OCI-LY3 (cell line): ENCODE data around the gene KCND1.

Experiments
- H2AFZ ChIP-seq: fragments of 200-600, 300-600 bp; shearing (Covaris generic); 2 replicates; pipeline ENCODE4 v1.6.0; 2014; ENCODE audit warnings: antibody characterized with exemption, low read depth, low read length
- H3K27ac ChIP-seq: fragments of 200-600, 300-600 bp; sonication (generic); 2 replicates; pipeline ENCODE4 v1.5.1; 2014; ENCODE audit warnings: mild to moderate bottlenecking, low read length, moderate library complexity, mixed read lengths
- H3K27me3 ChIP-seq: fragments of 200-600, 300-600 bp; sonication (generic); 2 replicates; pipeline ENCODE4 v1.6.1; 2014; ENCODE audit warnings: low read depth, low read length, mixed read lengths
- H3K36me3 ChIP-seq: fragments of 200-600, 300-600 bp; sonication (generic); replicated peaks from 2 replicates; pipeline ENCODE3; 2014; ENCODE audit warnings: low read depth, low read length, mixed read lengths
- H3K4me1 ChIP-seq: fragments of 300-600, 200-600 bp; sonication (generic); 2 replicates; pipeline ENCODE4 v1.6.1; 2014; ENCODE audit warnings: low read length, mixed read lengths
- H3K4me2 ChIP-seq: fragments of 200-600, 300-600 bp; sonication (generic); 2 replicates; pipeline ENCODE4 v1.6.1; 2014; ENCODE audit warnings: low read length, mixed read lengths
- H3K4me3 ChIP-seq: fragments of 300-600, 200-600 bp; sonication (generic); 2 replicates; pipeline ENCODE4 v1.5.1; 2014; ENCODE audit warnings: antibody characterized with exemption, mild to moderate bottlenecking, low read length, moderate library complexity
- H3K79me2 ChIP-seq: fragments of 300-600, 200-600 bp; shearing (Covaris generic); 2 replicates; pipeline ENCODE4 v1.6.1; 2014; ENCODE audit warnings: mild to moderate bottlenecking, low read length, mixed read lengths
- H3K9ac ChIP-seq: fragments of 300-600, 200-600 bp; shearing (Covaris generic); 2 replicates; pipeline ENCODE4 v1.6.0; 2014; ENCODE audit warnings: mild to moderate bottlenecking, low read length, moderate library complexity
- H3K9me3 ChIP-seq: fragments of 200-600, 300-600 bp; shearing (Covaris generic); 2 replicates; pipeline ENCODE4 v1.6.1; 2014; ENCODE audit warnings: low read length, mixed read lengths; ENCODE audit not compliant: insufficient read depth
- H4K20me1 ChIP-seq: fragments of 200-600, 300-600 bp; sonication (generic); 2 replicates; pipeline ENCODE4 v1.6.1; 2016; ENCODE audit warnings: low read length, mixed read lengths; ENCODE audit not compliant: insufficient read depth
- EZH2phosphoT487 ChIP-seq: fragments of 200-600 bp; shearing (Covaris generic); IDR thresholded peaks from 2 replicates; pipeline ENCODE4 v1.6.1; 2018; ENCODE audit warnings: antibody characterized with exemption, mixed run types, low read depth
- TF ChIP-seq, protein P1 (sequence below): fragments of 200-600, 300-600 bp; sonication (generic); IDR thresholded peaks from 2 replicates; pipeline ENCODE4 v1.5.1; 2014; ENCODE audit warnings: antibody characterized with exemption, low read length, low read depth

KCND1 gene

DNA sequence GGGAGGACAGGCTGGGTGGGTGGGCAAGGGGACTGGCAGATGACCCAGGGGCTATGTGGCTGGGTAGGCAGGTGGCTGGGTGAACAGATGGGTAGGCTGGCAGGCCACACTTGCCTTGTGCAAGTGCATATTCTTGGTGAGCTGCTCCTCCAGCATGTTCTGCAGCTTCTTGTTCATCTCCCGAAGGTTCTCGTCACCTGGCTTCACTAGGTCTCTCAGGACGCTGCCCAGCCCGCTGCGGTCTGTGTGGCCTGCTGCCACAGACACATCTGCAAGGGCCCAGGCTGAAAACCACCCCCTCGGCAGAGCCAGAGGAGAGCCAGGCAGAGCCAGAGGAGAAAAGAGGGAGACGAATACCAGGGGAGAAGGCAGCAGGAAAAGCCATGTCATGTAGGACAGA, 3.4 kb upstream of the KCND1 start:
- H3K27ac ChIP-seq: no peak overlapping the region
- no peaks in the 10 kb centered on the region for H3K9me3 ChIP-seq
- no peak overlapping the region for H3K4me2 ChIP-seq
- no peaks in the 10 kb centered on the region for H3K36me3 ChIP-seq
- H3K4me3 ChIP-seq: no peak overlapping the region
- H4K20me1 ChIP-seq: no peaks in the 10 kb centered on the region
- H3K27me3 ChIP-seq: no peaks in the 10 kb centered on the region
- H3K79me2 ChIP-seq: no peaks in the 10 kb centered on the region
- H2AFZ ChIP-seq: no peak overlapping the region
- H3K9ac ChIP-seq: no peak overlapping the region
- no peaks in the 10 kb centered on the region for H3K4me1 ChIP-seq
- no peak for TF ChIP-seq EZH2phosphoT487
- TF ChIP-seq, protein P1, sequence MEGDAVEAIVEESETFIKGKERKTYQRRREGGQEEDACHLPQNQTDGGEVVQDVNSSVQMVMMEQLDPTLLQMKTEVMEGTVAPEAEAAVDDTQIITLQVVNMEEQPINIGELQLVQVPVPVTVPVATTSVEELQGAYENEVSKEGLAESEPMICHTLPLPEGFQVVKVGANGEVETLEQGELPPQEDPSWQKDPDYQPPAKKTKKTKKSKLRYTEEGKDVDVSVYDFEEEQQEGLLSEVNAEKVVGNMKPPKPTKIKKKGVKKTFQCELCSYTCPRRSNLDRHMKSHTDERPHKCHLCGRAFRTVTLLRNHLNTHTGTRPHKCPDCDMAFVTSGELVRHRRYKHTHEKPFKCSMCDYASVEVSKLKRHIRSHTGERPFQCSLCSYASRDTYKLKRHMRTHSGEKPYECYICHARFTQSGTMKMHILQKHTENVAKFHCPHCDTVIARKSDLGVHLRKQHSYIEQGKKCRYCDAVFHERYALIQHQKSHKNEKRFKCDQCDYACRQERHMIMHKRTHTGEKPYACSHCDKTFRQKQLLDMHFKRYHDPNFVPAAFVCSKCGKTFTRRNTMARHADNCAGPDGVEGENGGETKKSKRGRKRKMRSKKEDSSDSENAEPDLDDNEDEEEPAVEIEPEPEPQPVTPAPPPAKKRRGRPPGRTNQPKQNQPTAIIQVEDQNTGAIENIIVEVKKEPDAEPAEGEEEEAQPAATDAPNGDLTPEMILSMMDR: no peak

DNA sequence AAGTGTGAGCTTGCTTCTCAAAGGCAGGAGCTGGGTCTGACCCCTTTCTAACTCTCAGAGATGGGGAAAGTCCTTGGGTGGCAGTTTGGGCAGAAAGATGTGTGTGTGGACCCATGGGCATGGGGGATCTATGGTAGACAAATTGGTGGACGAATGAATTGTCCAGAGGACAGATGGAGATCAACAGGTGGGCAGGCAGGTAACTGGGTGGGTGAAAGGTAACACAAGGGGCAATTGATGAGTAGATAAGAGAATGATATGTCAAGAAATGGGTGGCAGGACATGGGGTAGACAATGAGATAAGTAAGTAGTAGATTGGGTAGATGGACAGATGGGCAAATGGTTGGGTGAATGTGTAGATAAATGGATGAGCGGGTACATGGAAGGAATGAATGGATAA, 2.9 kb upstream of the KCND1 start:
- Histone ChIP-seq H3K79me2 (no peaks in the 10 kb centered on the region), H4K20me1 (no peaks in the 10 kb centered on the region), H3K27ac (no peak overlapping the region), H3K9ac (no peak overlapping the region), H3K27me3 (no peaks in the 10 kb centered on the region), H2AFZ (no peak overlapping the region), H3K9me3 (no peaks in the 10 kb centered on the region), H3K4me3 (no peak overlapping the region), H3K4me2 (no peak overlapping the region), H3K36me3 (no peaks in the 10 kb centered on the region), H3K4me1 (no peaks in the 10 kb centered on the region)
- TF ChIP-seq, protein P1: no peak
- TF ChIP-seq EZH2phosphoT487: no peak

DNA sequence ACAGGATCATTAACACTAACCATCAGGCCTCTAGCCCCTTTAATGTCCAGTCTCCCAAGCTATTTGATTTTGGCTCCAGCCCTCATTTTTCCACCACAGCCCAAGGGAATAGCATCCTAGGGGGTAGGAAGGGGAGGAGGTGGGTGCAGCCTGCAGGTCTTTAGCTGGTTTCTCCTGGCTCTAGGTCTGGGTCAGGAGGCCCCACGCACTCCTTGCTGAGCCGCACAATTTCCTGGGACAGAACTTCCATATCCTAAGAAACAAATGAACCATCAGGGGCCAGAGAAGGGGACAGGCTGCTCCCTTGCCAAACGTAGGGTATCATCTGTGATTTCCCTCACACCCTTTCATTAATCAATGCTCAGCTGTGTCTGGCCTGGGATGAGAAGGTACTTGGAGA, 2.4 kb upstream of the KCND1 start:
- Histone ChIP-seq H3K27ac (no peak overlapping the region), H4K20me1 (no peaks in the 10 kb centered on the region), H3K4me3 (no peak overlapping the region), H2AFZ (no peak overlapping the region), H3K27me3 (no peaks in the 10 kb centered on the region), H3K9me3 (no peaks in the 10 kb centered on the region), H3K79me2 (no peaks in the 10 kb centered on the region), H3K36me3 (no peaks in the 10 kb centered on the region), H3K4me2 (no peak overlapping the region), H3K4me1 (no peaks in the 10 kb centered on the region), H3K9ac (no peak overlapping the region)
- no peak for TF ChIP-seq EZH2phosphoT487
- TF ChIP-seq, protein P1: no peak

DNA sequence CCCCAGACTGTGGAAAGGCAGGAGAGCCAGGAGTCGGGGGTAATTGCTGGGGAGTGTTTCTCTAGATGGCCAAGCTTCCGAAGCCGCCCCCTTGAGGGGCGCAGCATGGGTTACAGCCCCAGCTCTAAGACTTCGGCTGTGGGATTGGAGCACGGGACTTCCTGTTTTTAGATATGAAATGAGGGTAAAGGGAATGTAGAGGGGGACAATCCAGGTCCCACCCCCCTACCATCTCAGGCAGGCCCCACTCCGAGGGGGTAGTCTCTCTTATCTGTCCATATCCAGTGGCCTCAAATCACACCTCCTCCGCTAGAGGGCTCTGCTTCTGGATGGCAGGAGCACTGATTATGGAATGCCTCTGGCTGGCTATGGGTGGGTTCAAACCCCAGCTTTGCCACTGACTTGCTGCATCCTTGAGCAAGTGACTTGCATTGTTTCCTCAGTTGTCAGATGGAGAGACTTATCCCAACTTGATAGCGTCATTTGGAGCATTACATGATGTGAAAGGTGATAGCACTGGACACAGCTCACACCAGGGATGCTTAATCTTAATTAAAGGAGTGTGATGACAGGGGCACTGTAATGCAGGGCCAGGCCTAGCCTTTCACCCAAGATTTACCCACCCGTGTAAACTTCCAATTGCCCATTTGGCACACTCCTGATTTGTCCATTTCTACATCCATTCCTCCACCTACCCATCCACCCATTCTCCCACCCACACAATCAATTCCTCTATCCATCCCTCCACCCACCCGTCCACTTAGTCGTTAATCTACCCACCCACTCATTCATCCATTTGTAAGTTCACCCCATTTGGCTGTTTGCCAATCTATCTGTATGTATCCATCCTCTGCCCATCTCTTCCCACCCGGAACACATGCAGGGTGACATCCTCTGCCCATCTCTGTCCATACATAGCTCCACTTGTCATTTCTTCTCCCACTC, 848 bp upstream of the KCND1 start:
- H3K9me3 ChIP-seq: no peaks in the 10 kb centered on the region
- no peaks in the 10 kb centered on the region for H3K79me2 ChIP-seq
- H2AFZ ChIP-seq: no peak overlapping the region
- H3K36me3 ChIP-seq: no peaks in the 10 kb centered on the region
- no peaks in the 10 kb centered on the region for H3K27me3 ChIP-seq
- H3K4me3 ChIP-seq: no peak overlapping the region
- H3K9ac ChIP-seq: no peak overlapping the region
- no peak for TF ChIP-seq EZH2phosphoT487
- TF ChIP-seq, protein P1: peak; percentile 63
- no peak overlapping the region for H3K27ac ChIP-seq
- H3K4me2 ChIP-seq: no peak overlapping the region
- H4K20me1 ChIP-seq: no peaks in the 10 kb centered on the region
- H3K4me1 ChIP-seq: no peaks in the 10 kb centered on the region
